ENCODE data around the gene CHST8.

Gene CHST8

DNA sequence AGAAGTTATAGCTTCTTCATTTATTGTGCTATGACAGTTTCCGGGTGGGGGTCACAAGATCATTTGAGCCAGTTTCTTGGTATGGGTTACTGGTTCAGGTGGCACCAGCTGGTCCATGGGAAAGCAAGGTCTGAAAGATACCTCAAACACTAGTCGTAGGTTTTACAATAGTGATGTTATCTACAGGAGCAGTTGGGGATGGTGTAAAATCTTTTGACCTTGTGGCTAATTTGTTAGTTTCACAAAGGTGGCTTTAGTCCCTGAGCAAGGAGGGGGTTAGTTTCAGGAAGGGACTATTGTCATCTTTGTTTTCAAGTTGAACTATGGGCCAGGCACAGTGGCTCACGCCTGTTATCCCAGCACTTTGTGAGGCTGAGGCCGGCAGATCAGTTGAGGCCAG, 24.6 kb downstream of the CHST8 start:
- no peak overlapping the region for H3K4me3 ChIP-seq (ENCODE audit: low read depth, low read length)
- TF ChIP-seq, protein P1, sequence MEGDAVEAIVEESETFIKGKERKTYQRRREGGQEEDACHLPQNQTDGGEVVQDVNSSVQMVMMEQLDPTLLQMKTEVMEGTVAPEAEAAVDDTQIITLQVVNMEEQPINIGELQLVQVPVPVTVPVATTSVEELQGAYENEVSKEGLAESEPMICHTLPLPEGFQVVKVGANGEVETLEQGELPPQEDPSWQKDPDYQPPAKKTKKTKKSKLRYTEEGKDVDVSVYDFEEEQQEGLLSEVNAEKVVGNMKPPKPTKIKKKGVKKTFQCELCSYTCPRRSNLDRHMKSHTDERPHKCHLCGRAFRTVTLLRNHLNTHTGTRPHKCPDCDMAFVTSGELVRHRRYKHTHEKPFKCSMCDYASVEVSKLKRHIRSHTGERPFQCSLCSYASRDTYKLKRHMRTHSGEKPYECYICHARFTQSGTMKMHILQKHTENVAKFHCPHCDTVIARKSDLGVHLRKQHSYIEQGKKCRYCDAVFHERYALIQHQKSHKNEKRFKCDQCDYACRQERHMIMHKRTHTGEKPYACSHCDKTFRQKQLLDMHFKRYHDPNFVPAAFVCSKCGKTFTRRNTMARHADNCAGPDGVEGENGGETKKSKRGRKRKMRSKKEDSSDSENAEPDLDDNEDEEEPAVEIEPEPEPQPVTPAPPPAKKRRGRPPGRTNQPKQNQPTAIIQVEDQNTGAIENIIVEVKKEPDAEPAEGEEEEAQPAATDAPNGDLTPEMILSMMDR (IDR thresholded peaks at IDR 0.05; ENCODE audit: borderline replicate concordance, insufficient read depth, low read depth, low read length): no peak

- TF ChIP-seq, protein P1 (IDR thresholded peaks at IDR 0.05; ENCODE audit: borderline replicate concordance, insufficient read depth, low read depth, low read length): no peak
- no peak overlapping the region for H3K4me3 ChIP-seq (ENCODE audit: low read depth, low read length)
These were observed 25.4 kb downstream of the CHST8 start for GRCh38 chr19:33647146-33647545.

DNA sequence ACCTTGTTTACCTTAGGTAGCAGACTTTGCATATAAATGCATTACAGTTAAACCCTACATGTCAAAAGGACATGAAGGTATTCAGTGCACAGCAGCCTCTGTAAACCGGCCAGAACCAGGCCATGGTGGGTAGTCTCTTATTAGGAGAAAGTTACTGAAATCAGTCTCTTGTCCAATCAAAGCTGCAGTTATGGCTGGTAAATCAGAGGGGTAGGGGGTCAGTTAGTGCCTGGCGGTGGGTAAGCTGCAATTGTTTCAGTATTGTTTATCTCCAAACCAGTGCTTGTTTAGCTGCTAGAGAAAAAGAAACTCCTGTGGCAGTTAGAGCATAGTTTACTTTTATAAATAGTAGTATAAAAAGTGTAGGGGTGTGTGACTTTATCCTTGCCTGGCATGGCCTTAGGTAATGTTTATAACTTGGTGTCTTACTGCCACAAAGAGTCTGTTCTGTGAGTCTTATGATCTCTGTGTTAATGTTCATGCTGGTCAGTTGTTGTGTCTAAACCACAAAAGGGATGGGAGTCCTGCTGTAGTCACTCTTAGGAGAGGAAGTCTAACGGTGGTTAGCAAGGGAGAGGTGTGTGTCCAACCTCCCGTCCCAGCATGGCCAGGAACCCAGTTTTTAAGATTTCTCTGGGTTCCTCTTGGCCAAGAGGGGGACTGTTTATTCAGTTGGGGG, 28.0 kb downstream of the CHST8 start:
- no peak overlapping the region for H3K4me3 ChIP-seq (ENCODE audit: low read depth, low read length)
- TF ChIP-seq, protein P1 (IDR thresholded peaks at IDR 0.05; ENCODE audit: borderline replicate concordance, insufficient read depth, low read depth, low read length): no peak

DNA sequence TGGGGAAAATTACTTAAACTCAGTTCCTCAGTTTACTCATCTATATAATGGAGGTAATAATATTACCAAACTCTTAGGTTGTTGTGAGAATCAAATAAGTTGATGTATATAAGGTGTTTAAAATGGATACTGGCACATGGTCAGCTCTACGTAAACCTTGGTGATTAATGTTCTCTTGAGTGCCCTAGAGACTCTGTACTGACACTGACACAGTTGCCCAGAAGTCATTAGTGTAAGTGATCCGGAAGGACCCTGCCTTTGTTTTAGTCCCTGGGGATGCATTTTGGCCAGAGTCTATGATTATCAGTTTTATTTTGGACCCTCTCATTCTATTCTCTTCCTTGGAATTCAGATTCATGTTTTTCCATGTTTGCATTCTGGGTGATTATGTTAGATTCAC, 31.9 kb downstream of the CHST8 start:
- H3K4me3 ChIP-seq (ENCODE audit: low read depth, low read length): no peak overlapping the region
- TF ChIP-seq, protein P1 (IDR thresholded peaks at IDR 0.05; ENCODE audit: borderline replicate concordance, insufficient read depth, low read depth, low read length): no peak

GRCh38 chr19:33654840-33655508, 33.2 kb downstream of the CHST8 start:
- TF ChIP-seq, protein P1 (IDR thresholded peaks at IDR 0.05; ENCODE audit: borderline replicate concordance, insufficient read depth, low read depth, low read length): no peak
- no peak overlapping the region for H3K4me3 ChIP-seq (ENCODE audit: low read depth, low read length)

DNA sequence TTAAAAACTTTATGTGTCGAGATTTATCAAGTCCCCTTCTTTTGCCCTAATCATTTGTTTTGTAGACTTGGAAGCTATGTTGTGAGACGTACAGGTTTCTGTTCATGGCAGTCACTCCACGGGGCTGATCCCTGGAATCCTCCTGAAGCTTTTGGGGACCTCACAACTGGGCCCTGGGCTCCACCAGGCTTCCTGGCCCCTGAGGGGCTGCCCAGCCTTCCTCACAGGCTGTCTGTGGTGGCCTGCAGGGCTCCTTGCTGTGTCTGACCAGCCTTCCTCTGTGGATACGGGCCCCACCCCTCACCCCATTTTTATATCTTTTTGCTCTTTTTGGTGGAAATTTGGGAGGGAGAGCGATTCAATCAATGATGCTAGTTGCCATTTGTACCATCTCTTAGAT, 38.1 kb downstream of the CHST8 start:
- TF ChIP-seq, protein P1 (IDR thresholded peaks at IDR 0.05; ENCODE audit: borderline replicate concordance, insufficient read depth, low read depth, low read length): no peak
- H3K4me3 ChIP-seq (ENCODE audit: low read depth, low read length): no peak overlapping the region

Data from GM12875 (cell line).